Smooth muscle cell (in vitro differentiated cells): ENCODE results near the gene GPX4. TPM values are rescaled to one million over a fixed set of nuclear protein-coding genes. Genes with fewer than 3 reads are reported as not detected.
A peak's percentile ranks its signal among the peaks of the same experiment; 100 is the strongest.
"Not testable (repeated sequence)": the region's sequence is repeated elsewhere in the genome, so short reads cannot be mapped to it uniquely, and the experiment has no call there.

Experiments used
- DNase-seq: peaks from one replicate; lab custom pipeline; 2025; ENCODE audit not compliant: unreplicated experiment; lab: John Stamatoyannopoulos, UW
- H2AFZ ChIP-seq: fragments of 200-600 bp; sonication (generic); 2 replicates; pipeline ENCODE4 v1.6.0; 2016; ENCODE audit warnings: antibody characterized with exemption, low read depth, mild to moderate bottlenecking
- H3F3A ChIP-seq: fragments of 200-600 bp; sonication (generic); 2 replicates; pipeline ENCODE4 v1.6.0; 2017; ENCODE audit warnings: antibody characterized with exemption, low read depth
- H3K27ac ChIP-seq: fragments of 200-600 bp; sonication (generic); 2 replicates; pipeline ENCODE4 v1.5.1; 2016; ENCODE audit warnings: low read depth, mild to moderate bottlenecking
- H3K27me3 ChIP-seq: fragments of 200-600 bp; sonication (generic); 2 replicates; pipeline ENCODE4 v1.6.1; 2016; ENCODE audit warnings: low read depth, mild to moderate bottlenecking
- H3K36me3 ChIP-seq: fragments of 200-600 bp; sonication (generic); 2 replicates; pipeline ENCODE4 v1.5.1; 2016; ENCODE audit warnings: low read depth
- H3K4me1 ChIP-seq: fragments of 200-600 bp; sonication (generic); 2 replicates; pipeline ENCODE4 v1.5.1; 2016; ENCODE audit warnings: low read depth
- H3K4me2 ChIP-seq: fragments of 200-600 bp; sonication (generic); 2 replicates; pipeline ENCODE4 v1.6.0; 2016; ENCODE audit warnings: mild to moderate bottlenecking
- H3K4me3 ChIP-seq: fragments of 200-600 bp; sonication (generic); 2 replicates; pipeline ENCODE4 v1.5.1; 2016; ENCODE audit warnings: mild to moderate bottlenecking
- H3K79me2 ChIP-seq: fragments of 200-600 bp; sonication (generic); 2 replicates; pipeline ENCODE4 v1.6.0; 2016; ENCODE audit warnings: low read depth, mild to moderate bottlenecking
- H3K9ac ChIP-seq: fragments of 200-600 bp; sonication (generic); 2 replicates; pipeline ENCODE4 v1.6.0; 2016; ENCODE audit warnings: low read depth
- H3K9me3 ChIP-seq: fragments of 200-600 bp; sonication (generic); replicated peaks from 2 replicates; pipeline ENCODE4 v1.5.1; 2016; ENCODE audit warnings: low read depth
- H4K20me1 ChIP-seq: fragments of 200-600 bp; sonication (generic); 2 replicates; pipeline ENCODE4 v1.6.0; 2016; ENCODE audit warnings: low read depth
- WGBS: methylation state at CpG from one replicate; pipeline ENCODE4 v1.1.7; 2016; ENCODE audit warnings: low lambda C conversion rate; 5-methylcytosine and 5-hydroxymethylcytosine counted together
- polyA plus RNA-seq: library from polyadenylated mRNA; unstranded; fragments of >200 nt; fragmentation: Nextera tagmentation; extraction: Ambion mirVana; gene quantifications from 2 replicates; pipeline ENCODE4 v1.2.1, GENCODE V29; 2016
- total RNA-seq: library from RNA; depleted of rRNA; stranded (reverse); fragments of >200 nt; gene quantifications from 2 replicates; pipeline ENCODE4 v1.2.3, GENCODE V29; 2014
- TF ChIP-seq, protein P1 (sequence below): fragments of 200-600 bp; sonication (generic); IDR thresholded peaks from 2 replicates; pipeline ENCODE4 v1.5.1; 2017; ENCODE audit warnings: borderline replicate concordance, mild to moderate bottlenecking, antibody characterized with exemption; ENCODE audit not compliant: insufficient read depth, poor library complexity, severe bottlenecking

Gene GPX4
- total and polyA plus RNA-seq, 2 experiments from 2014 or later, result 325 to 450 TPM

- 86% methylated on average over 62 of the region's 71 CpGs for WGBS
- Histone ChIP-seq H3K36me3 (no peaks in the 10 kb centered on the region), H3K4me3 (no peak overlapping the region), H3K9ac (no peak overlapping the region), H3K4me2 (no peak overlapping the region), H3F3A (peaks cover 23% of the 10 kb centered on the region), H3K79me2 (no peaks in the 10 kb centered on the region), H3K4me1 (no peaks in the 10 kb centered on the region), H3K27ac (no peak overlapping the region), H4K20me1 (peaks cover 5% of the 10 kb centered on the region), H2AFZ (no peak overlapping the region), H3K9me3 (no peaks in the 10 kb centered on the region), H3K27me3 (no peaks in the 10 kb centered on the region)
- DNase-seq, result no peak
- TF ChIP-seq, protein P1, sequence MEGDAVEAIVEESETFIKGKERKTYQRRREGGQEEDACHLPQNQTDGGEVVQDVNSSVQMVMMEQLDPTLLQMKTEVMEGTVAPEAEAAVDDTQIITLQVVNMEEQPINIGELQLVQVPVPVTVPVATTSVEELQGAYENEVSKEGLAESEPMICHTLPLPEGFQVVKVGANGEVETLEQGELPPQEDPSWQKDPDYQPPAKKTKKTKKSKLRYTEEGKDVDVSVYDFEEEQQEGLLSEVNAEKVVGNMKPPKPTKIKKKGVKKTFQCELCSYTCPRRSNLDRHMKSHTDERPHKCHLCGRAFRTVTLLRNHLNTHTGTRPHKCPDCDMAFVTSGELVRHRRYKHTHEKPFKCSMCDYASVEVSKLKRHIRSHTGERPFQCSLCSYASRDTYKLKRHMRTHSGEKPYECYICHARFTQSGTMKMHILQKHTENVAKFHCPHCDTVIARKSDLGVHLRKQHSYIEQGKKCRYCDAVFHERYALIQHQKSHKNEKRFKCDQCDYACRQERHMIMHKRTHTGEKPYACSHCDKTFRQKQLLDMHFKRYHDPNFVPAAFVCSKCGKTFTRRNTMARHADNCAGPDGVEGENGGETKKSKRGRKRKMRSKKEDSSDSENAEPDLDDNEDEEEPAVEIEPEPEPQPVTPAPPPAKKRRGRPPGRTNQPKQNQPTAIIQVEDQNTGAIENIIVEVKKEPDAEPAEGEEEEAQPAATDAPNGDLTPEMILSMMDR, result no peak
Observed at GRCh38 chr19:1112268-1113029, 8.7 kb downstream of the GPX4 start.

DNA sequence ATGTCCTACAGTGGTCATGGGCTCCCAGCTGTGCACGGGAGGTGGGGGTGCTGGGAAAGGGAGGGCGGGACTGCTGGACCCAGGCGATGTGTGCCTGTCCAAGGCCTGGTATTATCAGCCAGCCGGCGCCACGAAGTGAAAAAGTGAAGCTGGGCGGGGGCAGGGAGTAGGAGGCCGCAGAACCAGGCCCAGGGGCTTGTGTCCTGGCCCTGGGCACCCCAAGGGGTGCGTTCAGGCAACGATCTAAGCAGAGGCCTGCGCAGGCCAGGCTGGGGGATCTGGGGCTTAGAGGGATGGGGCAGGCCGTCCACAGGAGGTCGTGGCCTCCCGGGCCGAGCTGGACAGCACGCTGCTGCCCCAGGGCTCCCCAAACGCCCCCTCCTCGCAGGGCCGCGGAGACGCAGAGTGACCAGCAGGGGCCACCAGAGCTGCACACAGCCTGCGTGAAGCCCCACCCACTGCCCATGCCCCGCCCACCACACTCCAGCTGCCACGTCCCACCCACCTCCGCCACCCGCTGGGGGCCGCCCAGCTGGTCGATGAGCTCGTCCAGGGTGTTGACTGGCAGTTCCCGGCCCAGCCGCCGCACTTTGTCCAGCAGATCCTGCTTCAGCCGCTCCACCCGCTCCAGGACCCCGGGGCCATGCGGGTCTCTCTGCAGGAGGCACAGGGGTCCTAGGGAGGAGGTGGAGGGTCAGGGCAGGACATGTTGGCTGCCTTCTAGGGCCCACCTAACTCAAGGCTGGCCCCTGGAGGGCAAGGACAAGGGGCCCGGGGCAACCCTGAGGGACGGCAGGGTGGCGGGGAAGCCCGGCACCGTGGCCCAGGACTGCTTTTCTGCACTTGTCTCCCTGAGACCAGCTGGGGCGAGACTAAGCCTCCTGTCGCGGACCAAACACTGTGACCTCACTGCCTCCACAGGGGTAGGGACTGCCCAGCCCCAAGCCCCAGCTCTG, 9.5 kb downstream of the GPX4 start:
- 52% methylated on average over 39 of the region's 44 CpGs for WGBS

DNA sequence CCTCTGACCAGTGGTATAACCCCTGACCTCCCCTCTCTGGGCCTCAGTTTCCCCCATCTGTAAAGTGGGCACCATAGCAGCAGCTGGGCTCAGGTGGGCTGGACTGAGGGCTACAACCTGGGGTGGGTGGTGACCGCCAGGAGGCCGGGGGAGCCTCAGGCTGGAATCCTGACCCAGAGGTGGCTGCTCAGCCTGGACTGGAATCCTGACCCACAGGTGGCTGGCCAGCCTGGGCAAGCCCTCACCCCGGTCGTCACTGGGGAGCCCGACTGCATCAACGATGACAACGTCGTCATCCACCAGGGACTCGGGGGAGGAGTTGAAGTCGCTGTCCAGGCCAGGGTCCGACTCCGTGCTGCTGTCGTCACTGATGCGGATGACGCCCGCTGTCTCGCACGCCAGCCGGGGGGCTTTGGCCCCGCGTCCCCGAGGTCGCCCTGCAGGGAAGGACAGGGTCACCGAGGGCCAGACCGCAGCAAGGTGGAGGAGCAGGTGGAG, 10.2 kb downstream of the GPX4 start:
- H3K79me2 ChIP-seq, result no peaks in the 10 kb centered on the region

More for the DNA sequence above, 9.5 kb downstream of the GPX4 start:
- no peaks in the 10 kb centered on the region for H3K9me3 ChIP-seq
- no peaks in the 10 kb centered on the region for H3K36me3 ChIP-seq
- DNase-seq, result peak; percentile 91
- H3K4me1 ChIP-seq, result no peaks in the 10 kb centered on the region
- H3K79me2 ChIP-seq, result no peaks in the 10 kb centered on the region
- no peak overlapping the region for H3K9ac ChIP-seq
- no peak overlapping the region for H2AFZ ChIP-seq
- TF ChIP-seq, protein P1, result peak; percentile 80
- H3K4me2 ChIP-seq, result peak overlapping the region; percentile 44
- no peaks in the 10 kb centered on the region for H4K20me1 ChIP-seq
- no peak overlapping the region for H3K4me3 ChIP-seq
- H3K27me3 ChIP-seq, result no peaks in the 10 kb centered on the region
- peak overlapping the region; percentile 56 for H3K27ac ChIP-seq
- peaks cover 19% of the 10 kb centered on the region for H3F3A ChIP-seq

GRCh38 chr19:1114728-1115127, 10.9 kb downstream of the GPX4 start:
- H3K27me3 ChIP-seq, H2AFZ ChIP-seq, H3K4me2 ChIP-seq, H3K27ac ChIP-seq, H3K79me2 ChIP-seq, H3K9ac ChIP-seq, H3K9me3 ChIP-seq, H3K4me3 ChIP-seq, H3K4me1 ChIP-seq, DNase-seq, H4K20me1 ChIP-seq, H3K36me3 ChIP-seq: not testable (repeated sequence)
- peaks cover 19% of the 10 kb centered on the region for H3F3A ChIP-seq
- WGBS, result 98% methylated on average over 9 of the region's 9 CpGs

More for the DNA sequence above, 10.2 kb downstream of the GPX4 start:
- H2AFZ ChIP-seq, result no peak overlapping the region
- no peaks in the 10 kb centered on the region for H3K4me1 ChIP-seq
- TF ChIP-seq, protein P1, result no peak
- no peak overlapping the region for H3K9ac ChIP-seq
- no peaks in the 10 kb centered on the region for H3K27me3 ChIP-seq
- 95% methylated on average over 25 of the region's 25 CpGs for WGBS
- H3K4me3 ChIP-seq, result no peak overlapping the region
- H3K4me2 ChIP-seq, result no peak overlapping the region
- no peaks in the 10 kb centered on the region for H3K36me3 ChIP-seq
- H3F3A ChIP-seq, result peaks cover 19% of the 10 kb centered on the region
- peak overlapping the region; percentile 56 for H3K27ac ChIP-seq
- no peak for DNase-seq
- no peaks in the 10 kb centered on the region for H4K20me1 ChIP-seq
- H3K9me3 ChIP-seq, result no peaks in the 10 kb centered on the region
